OCI-LY1 (cell line): Measurements from ENCODE around the gene ZBTB20.

Source experiments
- CTCF ChIP-seq: fragments of 200-600 bp; sonication (generic), shearing (Covaris generic); IDR thresholded peaks from 2 replicates; pipeline ENCODE4 v1.5.1; 2017; ENCODE audit warnings: mild to moderate bottlenecking, antibody characterized with exemption, low read length, moderate library complexity, mixed read lengths
- EZH2 ChIP-seq: fragments of 200-600 bp; sonication (generic), shearing (Covaris generic); IDR thresholded peaks from 2 replicates; pipeline ENCODE4 v1.8.0; 2017; ENCODE audit warnings: borderline replicate concordance, mixed run types, mild to moderate bottlenecking, antibody characterized with exemption, low read length, moderate library complexity, mixed read lengths

- TF ChIP-seq CTCF (no peak), EZH2 (no peak)
Measured at GRCh38 chr3:114556657-114557213, 590.4 kb downstream of the ZBTB20 start.
